Uterus (tissue), 4 donors: Measurements from ENCODE around the gene PTPN1. TPM values are rescaled to one million over a fixed set of nuclear protein-coding genes. Genes with fewer than 3 reads are reported as not detected.

Source experiments
- DNase-seq, 2 donors: peaks; one replicate each; pipeline ENCODE4 v3.0.0-alpha.2; 2019 to 2020
- H3K27ac ChIP-seq, 2 donors: fragments of 200-600 bp; sonication (generic); 1 replicate in 1 of 2; 2 replicates in 1 of 2; pipeline ENCODE4 v1.5.1; 2016 to 2018
- H3K27me3 ChIP-seq, 2 donors: fragments of 200-600 bp; sonication (generic); one replicate each; pipeline ENCODE4 v1.5.1; 2018 to 2019; ENCODE audit warnings: control low read depth in 1 of 2
- H3K36me3 ChIP-seq, 2 donors: fragments of 200-600 bp; sonication (generic); one replicate each; pipeline ENCODE4 v1.5.1; 2019; ENCODE audit warnings: control low read depth in 1 of 2
- H3K4me1 ChIP-seq, 2 donors: fragments of 200-600 bp; sonication (generic); one replicate each; pipeline ENCODE4 v1.5.1; 2018 to 2019; ENCODE audit warnings: control low read depth in 1 of 2
- H3K4me3 ChIP-seq, 2 donors: fragments of 200-600 bp; sonication (generic); 1 replicate in 1 of 2; 2 replicates in 1 of 2; pipeline ENCODE4 v1.5.1; 2018 to 2019; ENCODE audit warnings: mild to moderate bottlenecking in 1 of 2
- H3K9me3 ChIP-seq, 2 donors: fragments of 200-600 bp; sonication (generic); one replicate each; pipeline ENCODE4 v1.5.1; 2019; ENCODE audit warnings: control low read depth in 1 of 2
- POLR2A ChIP-seq, 2 donors: fragments of 450-650 bp; IDR thresholded peaks; one replicate each; pipeline ENCODE4 v1.6.1; 2016; ENCODE audit warnings: antibody characterized with exemption in 2 of 2, mild to moderate bottlenecking in 1 of 2, moderate library complexity in 1 of 2
- intact Hi-C: fragments of 100-400 bp; cut with DNase I; formaldehyde crosslinking; loops from one replicate; pipeline ENCODE4 v1.15.1; 2023; ENCODE audit warnings: low total_unique reads
- total RNA-seq, 4 donors: library from RNA; depleted of rRNA in 3 of 4; stranded (reverse); fragments of >200 nt in 3 of 4; gene quantifications; one replicate each; pipeline versions ENCODE4 v1.1.0 to v1.2.4, GENCODE V29; 2014 to 2023
- TF ChIP-seq, protein P1 (sequence below), 4 experiments: fragments of 200-600 bp in 2 of 4; fragments of 450-650 bp in 2 of 4; sonication (generic) in 2 of 4; IDR thresholded peaks; one replicate each; pipeline ENCODE4 v1.5.1; 2016 to 2019; ENCODE audit warnings: antibody characterized with exemption in 4 of 4, mild to moderate bottlenecking in 2 of 4, moderate library complexity in 1 of 4
- donor health status: DM: yes; HTN: yes; CAD: no.

PTPN1 gene
- total RNA-seq, 4 donors from 2014 or later: 14.1 to 33.9 (median 20.2) TPM

DNA sequence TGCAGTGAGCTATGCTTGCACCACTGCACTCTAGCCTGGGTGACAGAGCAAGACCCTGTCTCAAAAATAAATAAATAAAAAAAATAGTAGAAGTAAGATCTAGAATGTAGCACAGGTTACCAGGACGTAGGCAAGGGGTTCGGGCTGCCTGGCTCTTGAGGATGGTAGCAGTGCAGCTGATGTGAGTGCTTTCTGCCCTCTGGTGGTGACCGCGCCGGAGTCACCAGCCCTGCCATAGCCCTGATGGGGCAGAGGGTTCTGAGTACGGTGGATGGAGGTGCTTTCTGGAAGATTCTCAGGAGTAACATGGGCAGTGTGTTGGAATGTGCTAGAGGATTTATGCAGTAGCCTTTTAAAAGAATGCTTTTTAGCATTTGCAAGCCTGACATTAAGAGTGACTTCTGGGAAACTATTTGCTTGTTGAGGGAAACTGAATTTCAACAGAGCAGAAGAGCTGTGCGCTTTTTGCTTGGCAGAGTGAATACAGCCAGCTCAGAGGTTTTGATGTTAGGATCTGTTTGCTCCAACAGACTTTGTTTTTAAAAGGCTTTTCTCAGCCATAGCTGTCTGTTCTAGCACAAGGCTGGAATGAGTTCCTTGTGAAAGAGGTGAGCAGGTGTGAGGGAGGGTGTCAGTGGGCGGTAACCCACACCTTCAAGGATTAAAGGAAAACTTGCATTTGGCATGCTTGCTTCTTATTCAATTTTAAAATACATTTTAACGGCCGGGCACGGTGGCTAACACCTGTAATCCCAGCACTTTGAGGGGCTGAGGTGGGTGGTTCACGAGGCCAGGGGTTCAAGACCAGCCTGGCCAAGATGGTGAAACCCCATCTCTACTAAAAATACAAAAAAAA is 65.9 kb downstream of the PTPN1 start:
- H3K27me3 ChIP-seq: no peaks in the 10 kb centered on the region
- DNase-seq: peak; percentile 64 to 69
- H3K9me3 ChIP-seq: no peaks in the 10 kb centered on the region
- no peak overlapping the region for H3K4me3 ChIP-seq
- TF ChIP-seq POLR2A (IDR thresholded peaks at IDR 0.05): no peak
- TF ChIP-seq, protein P1, sequence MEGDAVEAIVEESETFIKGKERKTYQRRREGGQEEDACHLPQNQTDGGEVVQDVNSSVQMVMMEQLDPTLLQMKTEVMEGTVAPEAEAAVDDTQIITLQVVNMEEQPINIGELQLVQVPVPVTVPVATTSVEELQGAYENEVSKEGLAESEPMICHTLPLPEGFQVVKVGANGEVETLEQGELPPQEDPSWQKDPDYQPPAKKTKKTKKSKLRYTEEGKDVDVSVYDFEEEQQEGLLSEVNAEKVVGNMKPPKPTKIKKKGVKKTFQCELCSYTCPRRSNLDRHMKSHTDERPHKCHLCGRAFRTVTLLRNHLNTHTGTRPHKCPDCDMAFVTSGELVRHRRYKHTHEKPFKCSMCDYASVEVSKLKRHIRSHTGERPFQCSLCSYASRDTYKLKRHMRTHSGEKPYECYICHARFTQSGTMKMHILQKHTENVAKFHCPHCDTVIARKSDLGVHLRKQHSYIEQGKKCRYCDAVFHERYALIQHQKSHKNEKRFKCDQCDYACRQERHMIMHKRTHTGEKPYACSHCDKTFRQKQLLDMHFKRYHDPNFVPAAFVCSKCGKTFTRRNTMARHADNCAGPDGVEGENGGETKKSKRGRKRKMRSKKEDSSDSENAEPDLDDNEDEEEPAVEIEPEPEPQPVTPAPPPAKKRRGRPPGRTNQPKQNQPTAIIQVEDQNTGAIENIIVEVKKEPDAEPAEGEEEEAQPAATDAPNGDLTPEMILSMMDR (IDR thresholded peaks at IDR 0.05): peak; percentile 66 to 77 (median 74)
- intact Hi-C loops: loop anchor here (5.0 kb wide), 1 partner anchor 389 kb away; no protein-coding TSS in a partner anchor
- H3K4me1 ChIP-seq: peaks cover 0 to 11% of the 10 kb centered on the region in 2 donors
- H3K27ac ChIP-seq: peak overlapping the region in 1 of 2 donors; percentile 45
- H3K36me3 ChIP-seq: no peaks in the 10 kb centered on the region

- no peaks in the 10 kb centered on the region for H3K36me3 ChIP-seq
- H3K9me3 ChIP-seq: no peaks in the 10 kb centered on the region
- H3K4me1 ChIP-seq: peaks cover 0 to 11% of the 10 kb centered on the region in 2 donors
- no peak overlapping the region for H3K4me3 ChIP-seq
- TF ChIP-seq, protein P1 (IDR thresholded peaks at IDR 0.05): no peak
- TF ChIP-seq POLR2A (IDR thresholded peaks at IDR 0.05): no peak
- no peaks in the 10 kb centered on the region for H3K27me3 ChIP-seq
- H3K27ac ChIP-seq: no peak overlapping the region
- intact Hi-C loops: loop anchor here (5.0 kb wide), 1 partner anchor 390 kb away; no protein-coding TSS in a partner anchor
- DNase-seq: no peak
These were observed 67.2 kb downstream of the PTPN1 start for GRCh38 chr20:50577175-50578018.

GRCh38 chr20:50578061-50578777 is 68.0 kb downstream of the PTPN1 start:
- Histone ChIP-seq H3K4me1 (peaks cover 0 to 4% of the 10 kb centered on the region in 2 donors), H3K4me3 (no peak overlapping the region), H3K27ac (no peak overlapping the region), H3K27me3 (no peaks in the 10 kb centered on the region), H3K36me3 (no peaks in the 10 kb centered on the region), H3K9me3 (no peaks in the 10 kb centered on the region)
- no peak for DNase-seq
- no peak for TF ChIP-seq POLR2A (IDR thresholded peaks at IDR 0.05)
- TF ChIP-seq, protein P1 (IDR thresholded peaks at IDR 0.05): no peak
- intact Hi-C loops: loop anchor here (5.0 kb wide), 1 partner anchor 391 kb away; no protein-coding TSS in a partner anchor

GRCh38 chr20:50578778-50579165 is 68.6 kb downstream of the PTPN1 start:
- no peak overlapping the region for H3K27ac ChIP-seq
- H3K36me3 ChIP-seq: no peaks in the 10 kb centered on the region
- intact Hi-C loops: loop anchor here (5.0 kb wide), 1 partner anchor 391 kb away; no protein-coding TSS in a partner anchor
- no peaks in the 10 kb centered on the region for H3K27me3 ChIP-seq
- no peak for TF ChIP-seq POLR2A (IDR thresholded peaks at IDR 0.05)
- TF ChIP-seq, protein P1 (IDR thresholded peaks at IDR 0.05): no peak
- H3K4me1 ChIP-seq: no peaks in the 10 kb centered on the region
- no peak overlapping the region for H3K4me3 ChIP-seq
- no peak for DNase-seq
- no peaks in the 10 kb centered on the region for H3K9me3 ChIP-seq
